ENCODE measurements around the gene GALNT7.

The GALNT7 gene

DNA sequence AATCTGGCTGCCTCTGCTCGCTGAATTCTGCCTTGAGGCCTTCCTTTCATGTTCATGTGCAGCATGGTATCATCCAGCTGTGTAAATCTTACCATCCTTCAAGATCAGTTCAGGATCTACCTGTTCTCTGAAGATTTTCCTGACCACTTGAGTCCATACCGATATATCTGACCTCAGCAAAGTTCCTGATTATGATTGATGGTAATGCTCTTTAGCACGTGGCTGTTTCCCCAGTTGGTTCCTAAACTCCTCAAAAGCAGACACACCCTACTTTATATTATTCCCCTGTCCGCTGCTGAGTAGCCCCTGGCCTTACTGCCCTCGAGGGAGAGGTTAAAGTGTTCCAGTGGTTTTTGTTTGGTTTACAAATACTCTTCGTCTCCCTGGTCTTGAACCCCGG lies 20.0 kb downstream of the GALNT7 start:
- Histone ChIP-seq H3K4me1 (peaks cover 12% of the 10 kb centered on the region), H3K9ac (no peak overlapping the region), H3K27me3 (ENCODE audit: control insufficient read depth, insufficient read depth, low read length) (no peaks in the 10 kb centered on the region), H3K4me2 (ENCODE audit: low read length) (no peak overlapping the region), H3K4me3 (ENCODE audit: low read depth, low read length) (no peak overlapping the region), H3K9me3 (ENCODE audit: control insufficient read depth, low read length) (no peaks in the 10 kb centered on the region), H3K79me2 (no peaks in the 10 kb centered on the region), H3K36me3 (ENCODE audit: control insufficient read depth, insufficient read depth, low read length) (no peaks in the 10 kb centered on the region), H2AFZ (no peak overlapping the region), H3K27ac (no peak overlapping the region)
- no peak for TF ChIP-seq CTCF (IDR thresholded peaks at IDR 0.05)

GRCh38 chr4:173189117-173189693 lies 20.6 kb downstream of the GALNT7 start:
- H3K4me2 ChIP-seq (ENCODE audit: low read length): no peak overlapping the region
- peaks cover 12% of the 10 kb centered on the region for H3K4me1 ChIP-seq
- H3K4me3 ChIP-seq (ENCODE audit: low read depth, low read length): no peak overlapping the region
- H2AFZ ChIP-seq: no peak overlapping the region
- no peaks in the 10 kb centered on the region for H3K27me3 ChIP-seq (ENCODE audit: control insufficient read depth, insufficient read depth, low read length)
- no peaks in the 10 kb centered on the region for H3K79me2 ChIP-seq
- no peaks in the 10 kb centered on the region for H3K36me3 ChIP-seq (ENCODE audit: control insufficient read depth, insufficient read depth, low read length)
- TF ChIP-seq CTCF (IDR thresholded peaks at IDR 0.05): no peak
- H3K27ac ChIP-seq: no peak overlapping the region
- no peaks in the 10 kb centered on the region for H3K9me3 ChIP-seq (ENCODE audit: control insufficient read depth, low read length)
- no peak overlapping the region for H3K9ac ChIP-seq

- Histone ChIP-seq H3K27ac (no peak overlapping the region), H2AFZ (no peak overlapping the region), H3K36me3 (ENCODE audit: control insufficient read depth, insufficient read depth, low read length) (no peaks in the 10 kb centered on the region), H3K27me3 (ENCODE audit: control insufficient read depth, insufficient read depth, low read length) (no peaks in the 10 kb centered on the region), H3K4me3 (ENCODE audit: low read depth, low read length) (no peak overlapping the region), H3K9me3 (ENCODE audit: control insufficient read depth, low read length) (no peaks in the 10 kb centered on the region), H3K9ac (no peak overlapping the region), H3K4me1 (peaks cover 13% of the 10 kb centered on the region), H3K79me2 (no peaks in the 10 kb centered on the region), H3K4me2 (ENCODE audit: low read length) (no peak overlapping the region)
- TF ChIP-seq CTCF (IDR thresholded peaks at IDR 0.05): no peak
Measured at GRCh38 chr4:173191623-173192041, 23.0 kb downstream of the GALNT7 start.

GRCh38 chr4:173192375-173193162 lies 24.0 kb downstream of the GALNT7 start:
- no peak overlapping the region for H3K4me2 ChIP-seq (ENCODE audit: low read length)
- H3K79me2 ChIP-seq: no peaks in the 10 kb centered on the region
- no peaks in the 10 kb centered on the region for H3K27me3 ChIP-seq (ENCODE audit: control insufficient read depth, insufficient read depth, low read length)
- TF ChIP-seq CTCF (IDR thresholded peaks at IDR 0.05): no peak
- H2AFZ ChIP-seq: no peak overlapping the region
- H3K9me3 ChIP-seq (ENCODE audit: control insufficient read depth, low read length): no peaks in the 10 kb centered on the region
- no peaks in the 10 kb centered on the region for H3K36me3 ChIP-seq (ENCODE audit: control insufficient read depth, insufficient read depth, low read length)
- H3K4me3 ChIP-seq (ENCODE audit: low read depth, low read length): no peak overlapping the region
- no peak overlapping the region for H3K9ac ChIP-seq
- no peak overlapping the region for H3K27ac ChIP-seq
- peaks cover 13% of the 10 kb centered on the region for H3K4me1 ChIP-seq

All from parathyroid adenoma (tissue), 2 donors.